ENCODE measurements around the gene TMEM74B. TPM values are rescaled to one million over a fixed set of nuclear protein-coding genes. Genes with fewer than 3 reads are reported as not detected.

The TMEM74B gene
- total RNA-seq: under 0.01 TPM in 1 of 2 replicates, not detected in the other

GRCh38 chr20:1184638-1185315 lies at the start of gene TMEM74B:
Gene TMEM74B, minus strand, starts transcription at chr20:1184981. Its CDS starts 1,180 bp downstream, at chr20:1183801.

GRCh38 chr20:1225783-1226654 lies 41.2 kb upstream of the TMEM74B start, which contains the start of gene RAD21L1:
Gene RAD21L1, plus strand, starts transcription at chr20:1226044. Its CDS starts 2,410 bp downstream, at chr20:1228454.

DNA sequence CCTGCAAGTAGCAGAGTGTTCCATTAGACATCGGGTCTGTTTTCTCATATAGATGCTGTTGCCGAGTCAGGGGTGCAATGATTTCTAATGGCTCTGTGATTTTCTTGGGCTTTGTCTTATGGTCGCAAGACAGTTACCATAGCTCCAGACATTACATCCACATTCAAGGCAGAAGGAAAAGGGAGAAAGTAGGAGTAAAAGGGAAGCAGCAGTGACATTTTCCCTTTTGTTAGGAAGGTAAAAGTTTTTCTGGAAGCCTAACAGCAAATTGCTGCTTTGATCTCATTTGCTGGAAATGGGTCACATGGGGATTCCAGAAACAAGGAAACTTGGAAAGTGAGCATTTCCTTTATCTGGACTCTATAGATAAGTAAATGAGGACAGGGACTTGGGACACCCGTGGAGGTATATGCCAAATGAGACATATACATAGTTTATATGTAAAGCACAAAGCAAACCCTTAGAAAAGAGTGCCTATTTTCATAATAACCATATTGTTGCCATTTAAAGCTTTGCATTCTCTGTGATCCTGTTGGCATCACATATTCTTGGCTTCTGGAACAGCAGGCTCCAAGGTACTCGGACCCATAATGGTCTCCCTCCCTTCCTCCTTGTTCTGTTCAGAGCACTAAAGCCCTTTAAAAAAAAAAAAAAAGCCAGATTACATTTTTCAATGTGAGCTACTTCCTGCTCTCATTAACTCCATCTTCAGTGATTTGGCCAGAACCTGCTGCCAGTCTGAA lies 18.2 kb upstream of the TMEM74B start, which contains the start of gene C20orf202:
Gene C20orf202, plus strand, starts transcription at position 693 of the 743 bp plus-strand sequence. CDS start 132 bp downstream, outside the sequence.

Other genes with a start within 250 kb of the TMEM74B start
- gene RSPO4, start 182.7 kb downstream of the TMEM74B start, total RNA-seq: not detected in 2 replicates
- gene PSMF1, start 66.4 kb downstream of the TMEM74B start, total RNA-seq: 17.2 and 26.5 TPM in 2 replicates
- not detected in 2 replicates for gene C20orf202, start 18.5 kb upstream of the TMEM74B start, total RNA-seq
- gene RAD21L1, start 41.1 kb upstream of the TMEM74B start, total RNA-seq: 0.19 TPM in 1 of 2 replicates, not detected in the other
- gene SNPH, start 81.3 kb upstream of the TMEM74B start, total RNA-seq: 12.7 and 13.6 TPM in 2 replicates
- gene SDCBP2, start 144.2 kb upstream of the TMEM74B start, total RNA-seq: 2.3 TPM in 2 replicates
- gene FKBP1A, start 208.1 kb upstream of the TMEM74B start, total RNA-seq: 154 and 176 TPM in 2 replicates